GM12878 (cell line): Measurements from ENCODE around the gene DZANK1. TPM values are rescaled to one million over a fixed set of nuclear protein-coding genes. Genes with fewer than 3 reads are reported as not detected.

Source experiments
- ATAC-seq: fragments of 200-7000 bp; cut with Tn5 transposase; 3 replicates; pipeline ENCODE4 v1.9.1; 2020; ENCODE audit warnings: mild to moderate bottlenecking, moderate library complexity
- BruUV-seq: library from RNA; stranded (reverse); fragments of 400-500 nt; replicated peaks from 2 replicates; lab custom pipeline; 2021; lab: Mats Ljungman, UMichigan
- CTCF ChIA-PET: fragments of 300-600 bp; sonication (Branson Sonifier 250); formaldehyde crosslinking; extraction: SDS; loops from one replicate; lab custom pipeline; 2021; ENCODE audit warnings: inconsistent platforms; lab: Yijun Ruan, JAX
- POLR2A ChIA-PET: fragments of 350-600 bp; formaldehyde crosslinking; extraction: SDS; loops from one replicate; lab custom pipeline; 2021; ENCODE audit warnings: inconsistent platforms; lab: Charles Lee
- RAD21 ChIA-PET: fragments of 300-600 bp; sonication (Branson Sonifier 250); formaldehyde crosslinking; loops from one replicate; lab custom pipeline; 2023; ENCODE audit warnings: antibody characterized with exemption; ENCODE audit not compliant: unreplicated experiment; lab: Charles Lee
- SMC1A ChIA-PET: fragments of 300-600 bp; sonication (Branson Sonifier 250); formaldehyde crosslinking; loops from one replicate; lab custom pipeline; 2023; ENCODE audit not compliant: unreplicated experiment, uncharacterized antibody; lab: Charles Lee
- DNase-seq: peaks from one replicate; pipeline ENCODE4 v3.0.0-alpha.2; 2011; ENCODE audit warnings: low read depth, low spot score
- FAIRE-seq: peaks from 3 replicates; lab custom pipeline; 2011; peaks lifted over from hg19 to GRCh38; lab: Jason Lieb, UNC
- H2AFZ ChIP-seq: 2 replicates; pipeline ENCODE4 v1.6.0; 2011; ENCODE audit warnings: low read depth, low read length, control low read depth; ENCODE audit not compliant: control insufficient read depth
- H3K27ac ChIP-seq: 2 replicates; pipeline ENCODE4 v1.5.1; 2011; ENCODE audit warnings: control low read depth; ENCODE audit not compliant: control insufficient read depth, insufficient read depth
- H3K27me3 ChIP-seq, 2 experiments: replicated peaks in 1 of 2; 2 replicates each; pipeline versions ENCODE4 v1.6.0 to v1.6.1; 2011; ENCODE audit warnings: low read length in 1 of 2; ENCODE audit not compliant: control insufficient read depth in 2 of 2, insufficient read depth in 2 of 2
- H3K36me3 ChIP-seq, 2 experiments: 2 replicates each; pipeline ENCODE4 v1.5.1; 2011; ENCODE audit warnings: low read length in 1 of 2; ENCODE audit not compliant: control insufficient read depth in 2 of 2, insufficient read depth in 2 of 2
- H3K4me1 ChIP-seq: 2 replicates; pipeline ENCODE4 v1.6.1; 2011; ENCODE audit warnings: mild to moderate bottlenecking, low read length, moderate library complexity, mixed read lengths; ENCODE audit not compliant: control insufficient read depth, insufficient read depth
- H3K4me2 ChIP-seq: 2 replicates; pipeline ENCODE4 v1.6.0; 2011; ENCODE audit warnings: control low read depth; ENCODE audit not compliant: control insufficient read depth, insufficient read depth
- H3K4me3 ChIP-seq: fragments of 200-600 bp; sonication (generic); 2 replicates; pipeline ENCODE4 v1.5.1; 2016
- H3K79me2 ChIP-seq: 2 replicates; pipeline ENCODE4 v1.6.0; 2011; ENCODE audit warnings: low read length; ENCODE audit not compliant: control insufficient read depth, insufficient read depth
- H3K9ac ChIP-seq: 2 replicates; pipeline ENCODE4 v1.8.0; 2011; ENCODE audit warnings: low read length, control low read depth, mixed read lengths; ENCODE audit not compliant: control insufficient read depth, insufficient read depth
- H3K9me3 ChIP-seq: replicated peaks from 3 replicates; pipeline ENCODE4 v1.5.1; 2011; ENCODE audit warnings: mild to moderate bottlenecking, low read length; ENCODE audit not compliant: control insufficient read depth, insufficient read depth
- H4K20me1 ChIP-seq: 2 replicates; pipeline ENCODE4 v1.6.0; 2011; ENCODE audit not compliant: control insufficient read depth, insufficient read depth
- ATF3 ChIP-seq: IDR thresholded peaks from 2 replicates; pipeline ENCODE4 v1.6.1; 2011; ENCODE audit warnings: low read depth, mild to moderate bottlenecking, low read length, moderate library complexity, borderline replicate concordance; ENCODE audit errors: extremely low read depth
- BHLHE40 ChIP-seq, 2 experiments: fragments of 450-650 bp in 1 of 2; IDR thresholded peaks; 2 replicates each; pipeline ENCODE4 v1.6.1; 2011 to 2017; ENCODE audit warnings: low read depth in 2 of 2, borderline replicate concordance in 1 of 2, improper control_type of control experiment in 1 of 2, low read length in 1 of 2, mild to moderate bottlenecking in 1 of 2
- EGR1 ChIP-seq, 2 experiments: IDR thresholded peaks; 1 replicate in 1 of 2; 2 replicates in 1 of 2; pipeline ENCODE4 v1.6.1; 2011 to 2012; ENCODE audit warnings: low read depth in 2 of 2, low read length in 2 of 2, borderline replicate concordance in 1 of 2, mild to moderate bottlenecking in 1 of 2, moderate library complexity in 1 of 2
- EZH2 ChIP-seq: IDR thresholded peaks from 2 replicates; pipeline ENCODE4 v1.6.1; 2012; ENCODE audit warnings: low read depth, mild to moderate bottlenecking, control low read depth, inconsistent platforms, low read length, borderline replicate concordance; ENCODE audit not compliant: control insufficient read depth
- IRF3 ChIP-seq: fragments of 450-650 bp; IDR thresholded peaks from 2 replicates; pipeline ENCODE4 v1.6.1; 2014; ENCODE audit warnings: mild to moderate bottlenecking
- MYB ChIP-seq: fragments of 150-350 bp; IDR thresholded peaks from 2 replicates; pipeline ENCODE4 v1.6.1; 2014; ENCODE audit warnings: mild to moderate bottlenecking, low read depth, low read length, borderline replicate concordance
- NBN ChIP-seq: fragments of 450-650 bp; IDR thresholded peaks from 2 replicates; pipeline ENCODE4 v1.6.1; 2016
- PAX8 ChIP-seq: fragments of 450-650 bp; IDR thresholded peaks from 2 replicates; pipeline ENCODE4 v1.6.1; 2017; ENCODE audit warnings: mild to moderate bottlenecking, moderate library complexity
- POLR2AphosphoS2 ChIP-seq: IDR thresholded peaks from 2 replicates; pipeline ENCODE4 v1.6.1; 2011; ENCODE audit warnings: low read depth, mild to moderate bottlenecking, low read length, improper control_type of control experiment, moderate library complexity
- RBBP5 ChIP-seq: fragments of 200-600 bp; sonication (generic); conservative IDR thresholded peaks from 2 replicates; pipeline ENCODE4 v1.6.1; 2016
- SMC3 ChIP-seq: IDR thresholded peaks from 2 replicates; pipeline ENCODE4 v1.6.1; 2011; ENCODE audit warnings: low read length, improper control_type of control experiment, borderline replicate concordance
- STAT1 ChIP-seq: fragments of 450-650 bp; conservative IDR thresholded peaks from 2 replicates; pipeline ENCODE4 v1.6.1; 2014; ENCODE audit warnings: antibody characterized with exemption, mild to moderate bottlenecking
- USF1 ChIP-seq: IDR thresholded peaks from 2 replicates; pipeline ENCODE4 v1.6.1; 2011; ENCODE audit warnings: borderline replicate concordance, low read depth, mild to moderate bottlenecking, moderate library complexity, mixed read lengths, low read length; ENCODE audit not compliant: insufficient read depth; ENCODE audit errors: extremely low read length
- WGBS: methylation state at CpG from one replicate; pipeline ENCODE4 v1.1.6; 2016; ENCODE audit warnings: low lambda C conversion rate; ENCODE audit not compliant: insufficient replicate concordance, insufficient coverage; ENCODE audit errors: missing lambda C conversion rate; 5-methylcytosine and 5-hydroxymethylcytosine counted together
- in situ Hi-C: fragments of 300-500 bp; cut with MboI; formaldehyde crosslinking; loops from 9 replicates; pipeline ENCODE4 v1.14.3; 2018; ENCODE audit warnings: mixed read lengths
- intact Hi-C: fragments of 100-400 bp; cut with micrococcal nuclease; formaldehyde crosslinking; loops from one replicate; pipeline ENCODE4 v1.14.2; 2022; ENCODE audit not compliant: unreplicated experiment
- polyA plus RNA-seq, 11 experiments: library from polyadenylated mRNA; depleted of rRNA in 4 of 11; unstranded in 6 of 11; stranded (reverse) in 5 of 11; fragments of >200 nt; fragmentation: Nextera tagmentation in 4 of 11; fragmentation: Illumina TruSeq in 1 of 11; extraction: Ambion mirVana in 4 of 11; extraction: Trizol in 1 of 11; gene quantifications; 1 replicate in 1 of 11; 2 replicates in 10 of 11; pipeline versions ENCODE4 v1.2.1 to v1.2.3, GENCODE V29; 2011 to 2016; ENCODE audit warnings: inconsistent platforms in 2 of 11, missing spikeins in 2 of 11, low read depth in 1 of 11
- total RNA-seq, 4 experiments: library from RNA; depleted of rRNA in 3 of 4; stranded (reverse); fragments of >200 nt in 3 of 4; fragmentation: Illumina TruSeq in 1 of 4; extraction: Trizol in 1 of 4; gene quantifications; 2 replicates each; pipeline versions ENCODE4 v1.2.1 to v1.2.3, GENCODE V29; 2013 to 2021

DZANK1 gene
- total and polyA plus RNA-seq, 10 of the 15 experiments (the other 5 are each of a cell fraction or from before 2014, with no cell fraction given) = 3.6 to 12.6 (median 6.5) TPM

- TF ChIP-seq PAX8 = no peak
- TF ChIP-seq RBBP5 = no peak
- TF ChIP-seq NBN = no peak
- TF ChIP-seq SMC3 = no peak
- ChIA-PET SMC1A (interaction anchor here (0.9 to 1.3 kb wide), 2 partner anchors 19 to 63 kb away, joined by 3 to 5 read pairs; partner anchors contain the start of gene RBBP9), CTCF (interaction anchor here (1.0 kb wide), 1 partner anchor 17 kb away, joined by 3 read pairs; no protein-coding TSS in a partner anchor), RAD21 (no interaction called here), POLR2A (interaction anchor here (1.3 to 1.7 kb wide), 2 partner anchors 30 to 89 kb away, joined by 3 to 4 read pairs; partner anchors contain the start of gene SEC23B)
- no peak overlapping the region for H3K4me2 ChIP-seq
- H3K9ac ChIP-seq = no peak overlapping the region
- H3K36me3 ChIP-seq = peaks cover 0 to 12% of the 10 kb centered on the region in 2 experiments; a peak in 3 of 4 replicates
- H3K27me3 ChIP-seq = no peaks in the 10 kb centered on the region
- H3K9me3 ChIP-seq = no peaks in the 10 kb centered on the region
- H4K20me1 ChIP-seq = no peaks in the 10 kb centered on the region
- no peak for ATAC-seq
- H3K4me3 ChIP-seq = no peak overlapping the region
- intact Hi-C loops (no loop called here), in situ Hi-C loops (no loop called here)
- no peaks in the 10 kb centered on the region for H3K79me2 ChIP-seq
- no peak for DNase-seq
- H2AFZ ChIP-seq = no peak overlapping the region
- no peaks in the 10 kb centered on the region for H3K4me1 ChIP-seq
- no TSS peak for BruUV-seq
- no peak overlapping the region for H3K27ac ChIP-seq
- 88% methylated on average over 1 of the region's 1 CpG for WGBS
- no peak for FAIRE-seq
Measured at GRCh38 chr20:18477821-18478220, 11.0 kb upstream of the DZANK1 start.

GRCh38 chr20:18477218-18477617, 10.4 kb upstream of the DZANK1 start:
- 94% methylated on average over 1 of the region's 1 CpG for WGBS
- no peak for ATAC-seq
- Histone ChIP-seq H3K27ac (no peak overlapping the region), H2AFZ (no peak overlapping the region), H3K4me3 (no peak overlapping the region), H3K27me3 (no peaks in the 10 kb centered on the region), H3K4me1 (no peaks in the 10 kb centered on the region), H3K36me3 (peaks cover 0 to 9% of the 10 kb centered on the region in 2 experiments; a peak in 3 of 4 replicates), H3K9ac (no peak overlapping the region), H3K4me2 (no peak overlapping the region), H3K9me3 (no peaks in the 10 kb centered on the region), H4K20me1 (no peaks in the 10 kb centered on the region), H3K79me2 (no peaks in the 10 kb centered on the region)
- ChIA-PET POLR2A (interaction anchor here (1.3 to 1.7 kb wide), 2 partner anchors 31 to 89 kb away, joined by 3 to 4 read pairs; partner anchors contain the start of gene SEC23B), CTCF (interaction anchor here (0.7 to 1.0 kb wide), 2 partner anchors 17 to 37 kb away, joined by 3 read pairs; no protein-coding TSS in a partner anchor), RAD21 (no interaction called here), SMC1A (interaction anchor here (0.9 to 1.3 kb wide), 2 partner anchors 20 to 64 kb away, joined by 3 to 5 read pairs; partner anchors contain the start of gene RBBP9)
- in situ Hi-C loops (no loop called here), intact Hi-C loops (no loop called here)
- DNase-seq = no peak
- no TSS peak for BruUV-seq
- no peak for FAIRE-seq
- TF ChIP-seq BHLHE40 (IDR thresholded peaks at IDR 0.05; ENCODE audit: borderline replicate concordance in 1 of 2, low read depth in 2 of 2, low read length in 1 of 2) (no peak), EZH2 (no peak), EGR1 (IDR thresholded peaks at IDR 0.05; ENCODE audit: borderline replicate concordance in 1 of 2, low read depth in 2 of 2, low read length in 2 of 2) (no peak), POLR2AphosphoS2 (no peak), ATF3 (no peak), USF1 (no peak), MYB (no peak), IRF3 (no peak), STAT1 (no peak)
